Neural cell (in vitro differentiated cells): ENCODE data around the gene WDR1. TPM values are rescaled to one million over a fixed set of nuclear protein-coding genes. Genes with fewer than 3 reads are reported as not detected.

ENCODE experiments used
- H2AFZ ChIP-seq: fragments of 200-600, 300-800 bp; sonication (generic), shearing (Covaris generic); 2 replicates; pipeline ENCODE4 v1.6.0; 2014; ENCODE audit warnings: low read depth, mild to moderate bottlenecking, antibody characterized with exemption, low read length, moderate library complexity
- H3F3A ChIP-seq: fragments of 200-600 bp; shearing (Covaris generic); 2 replicates; pipeline ENCODE4 v1.6.1; 2016; ENCODE audit warnings: mild to moderate bottlenecking, moderate library complexity, mixed read lengths, antibody characterized with exemption, low read length; ENCODE audit not compliant: insufficient read depth, poor library complexity, severe bottlenecking
- H3K27ac ChIP-seq: fragments of 200-600, 300-800 bp; sonication (generic), shearing (Covaris generic); 2 replicates; pipeline ENCODE4 v1.5.1; 2014; ENCODE audit warnings: mild to moderate bottlenecking, low read length, moderate library complexity
- H3K27me3 ChIP-seq: fragments of 300-800, 200-600 bp; sonication (generic), shearing (Covaris generic); 2 replicates; pipeline ENCODE4 v1.6.0; 2014; ENCODE audit warnings: mild to moderate bottlenecking, low read depth, low read length, moderate library complexity; ENCODE audit not compliant: insufficient read depth
- H3K36me3 ChIP-seq: fragments of 300-800, 200-600 bp; sonication (generic), shearing (Covaris generic); 2 replicates; pipeline ENCODE4 v1.5.1; 2014; ENCODE audit warnings: mild to moderate bottlenecking, antibody characterized with exemption, low read length, moderate library complexity; ENCODE audit not compliant: insufficient read depth
- H3K4me2 ChIP-seq: fragments of 300-800, 200-600 bp; sonication (generic), shearing (Covaris generic); 2 replicates; pipeline ENCODE4 v1.6.0; 2014; ENCODE audit warnings: mild to moderate bottlenecking, low read length
- H3K4me3 ChIP-seq: fragments of 300-800, 200-600 bp; sonication (generic), shearing (Covaris generic); 2 replicates; pipeline ENCODE4 v1.5.1; 2014; ENCODE audit warnings: mild to moderate bottlenecking, low read length, moderate library complexity
- H3K79me2 ChIP-seq: fragments of 200-600 bp; shearing (Covaris generic); replicated peaks from 2 replicates; pipeline ENCODE4 v1.6.0; 2014; ENCODE audit warnings: mild to moderate bottlenecking, low read length, moderate library complexity; ENCODE audit not compliant: insufficient read depth
- H3K9ac ChIP-seq: fragments of 300-800, 200-600 bp; sonication (generic), shearing (Covaris generic); 2 replicates; pipeline ENCODE4 v1.6.1; 2016; ENCODE audit warnings: mild to moderate bottlenecking, low read length, mixed read lengths
- H3K9me2 ChIP-seq: fragments of 200-600 bp; shearing (Covaris generic); 2 replicates; pipeline ENCODE4 v1.6.1; 2016; ENCODE audit warnings: mild to moderate bottlenecking, low read length, mixed read lengths; ENCODE audit not compliant: insufficient read depth
- H3K9me3 ChIP-seq: fragments of 200-600, 300-800 bp; sonication (generic), shearing (Covaris generic); 2 replicates; pipeline ENCODE4 v1.6.1; 2016; ENCODE audit warnings: mild to moderate bottlenecking, mixed run types, low read length, moderate library complexity, mixed read lengths
- H4K20me1 ChIP-seq: fragments of 200-600 bp; shearing (Covaris generic); 2 replicates; pipeline ENCODE4 v1.6.1; 2016; ENCODE audit warnings: mild to moderate bottlenecking, mixed run types; ENCODE audit not compliant: insufficient read depth
- EP300 ChIP-seq: fragments of 450-650 bp; conservative IDR thresholded peaks from 2 replicates; pipeline ENCODE4 v1.6.1; 2014; ENCODE audit warnings: antibody characterized with exemption, mild to moderate bottlenecking, moderate library complexity; ENCODE audit not compliant: poor library complexity, severe bottlenecking
- EZH2 ChIP-seq: fragments of 200-600, 300-800 bp; shearing (Covaris generic), sonication (generic); IDR thresholded peaks from 2 replicates; pipeline ENCODE4 v1.6.1; 2014; ENCODE audit warnings: antibody characterized with exemption, low read length, borderline replicate concordance, mild to moderate bottlenecking; ENCODE audit not compliant: insufficient read depth, poor library complexity, severe bottlenecking
- MXI1 ChIP-seq: fragments of 450-650 bp; conservative IDR thresholded peaks from 2 replicates; pipeline ENCODE4 v1.6.1; 2014; ENCODE audit warnings: antibody characterized with exemption, mild to moderate bottlenecking; ENCODE audit not compliant: poor library complexity, severe bottlenecking
- POLR2AphosphoS5 ChIP-seq: IDR thresholded peaks from 2 replicates; pipeline ENCODE4 v1.6.1; 2012
- RAD21 ChIP-seq: fragments of 450-650 bp; conservative IDR thresholded peaks from 2 replicates; pipeline ENCODE4 v1.6.1; 2014; ENCODE audit warnings: antibody characterized with exemption, mild to moderate bottlenecking, moderate library complexity
- REST ChIP-seq: IDR thresholded peaks from 2 replicates; pipeline ENCODE4 v1.6.1; 2012; ENCODE audit warnings: borderline replicate concordance
- SMC3 ChIP-seq: fragments of 450-650 bp; conservative IDR thresholded peaks from 2 replicates; pipeline ENCODE4 v1.6.1; 2014; ENCODE audit warnings: antibody characterized with exemption, mild to moderate bottlenecking, moderate library complexity; ENCODE audit not compliant: poor library complexity
- TAF1 ChIP-seq: IDR thresholded peaks from 2 replicates; pipeline ENCODE4 v1.6.1; 2012; ENCODE audit warnings: low read depth
- polyA plus RNA-seq: library from polyadenylated mRNA; depleted of rRNA; stranded (reverse); fragments of >200 nt; gene quantifications from 2 replicates; pipeline ENCODE4 v1.2.3, GENCODE V29; 2014
- TF ChIP-seq, protein P1 (sequence below): fragments of 450-650 bp; IDR thresholded peaks from 2 replicates; pipeline ENCODE4 v1.5.1; 2014; ENCODE audit warnings: antibody characterized with exemption, mild to moderate bottlenecking, moderate library complexity; ENCODE audit not compliant: poor library complexity, severe bottlenecking

WDR1 gene
- polyA plus RNA-seq, 1 donor from 2014 or later: 106 TPM

GRCh38 chr4:10119773-10120172 is 3.2 kb upstream of the WDR1 start:
- no peak overlapping the region for H3K4me2 ChIP-seq
- H3K79me2 ChIP-seq: peaks cover 11% of the 10 kb centered on the region
- H2AFZ ChIP-seq: no peak overlapping the region
- H3K9ac ChIP-seq: no peak overlapping the region
- H4K20me1 ChIP-seq: no peaks in the 10 kb centered on the region
- no peak for TF ChIP-seq REST
- no peak for TF ChIP-seq EZH2
- no peak for TF ChIP-seq TAF1
- TF ChIP-seq, protein P1, sequence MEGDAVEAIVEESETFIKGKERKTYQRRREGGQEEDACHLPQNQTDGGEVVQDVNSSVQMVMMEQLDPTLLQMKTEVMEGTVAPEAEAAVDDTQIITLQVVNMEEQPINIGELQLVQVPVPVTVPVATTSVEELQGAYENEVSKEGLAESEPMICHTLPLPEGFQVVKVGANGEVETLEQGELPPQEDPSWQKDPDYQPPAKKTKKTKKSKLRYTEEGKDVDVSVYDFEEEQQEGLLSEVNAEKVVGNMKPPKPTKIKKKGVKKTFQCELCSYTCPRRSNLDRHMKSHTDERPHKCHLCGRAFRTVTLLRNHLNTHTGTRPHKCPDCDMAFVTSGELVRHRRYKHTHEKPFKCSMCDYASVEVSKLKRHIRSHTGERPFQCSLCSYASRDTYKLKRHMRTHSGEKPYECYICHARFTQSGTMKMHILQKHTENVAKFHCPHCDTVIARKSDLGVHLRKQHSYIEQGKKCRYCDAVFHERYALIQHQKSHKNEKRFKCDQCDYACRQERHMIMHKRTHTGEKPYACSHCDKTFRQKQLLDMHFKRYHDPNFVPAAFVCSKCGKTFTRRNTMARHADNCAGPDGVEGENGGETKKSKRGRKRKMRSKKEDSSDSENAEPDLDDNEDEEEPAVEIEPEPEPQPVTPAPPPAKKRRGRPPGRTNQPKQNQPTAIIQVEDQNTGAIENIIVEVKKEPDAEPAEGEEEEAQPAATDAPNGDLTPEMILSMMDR: no peak
- TF ChIP-seq RAD21: no peak
- no peak for TF ChIP-seq EP300
- H3K27ac ChIP-seq: no peak overlapping the region
- H3K4me3 ChIP-seq: no peak overlapping the region
- no peaks in the 10 kb centered on the region for H3K27me3 ChIP-seq
- H3K9me2 ChIP-seq: no peaks in the 10 kb centered on the region
- no peaks in the 10 kb centered on the region for H3K36me3 ChIP-seq
- no peaks in the 10 kb centered on the region for H3K9me3 ChIP-seq
- H3F3A ChIP-seq: no peaks in the 10 kb centered on the region

DNA sequence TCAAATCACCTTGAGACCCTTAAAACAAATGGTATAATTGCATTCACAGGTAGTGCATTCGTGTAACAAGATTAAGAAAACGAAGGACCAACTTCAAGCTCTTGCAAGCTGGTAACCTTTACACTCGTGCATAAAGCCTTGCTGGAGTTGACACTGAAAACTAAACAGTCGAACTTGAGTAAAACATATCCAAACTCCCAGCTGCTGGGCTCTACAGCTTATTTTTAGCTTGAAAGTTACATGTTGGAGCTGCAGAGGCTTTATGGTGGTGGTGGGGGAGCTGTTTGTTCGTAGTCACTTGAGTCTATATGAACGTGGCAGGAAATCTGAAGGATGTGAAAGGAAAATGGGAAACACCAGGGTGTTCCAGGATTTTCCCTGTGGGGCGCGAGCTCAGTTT is 2.7 kb upstream of the WDR1 start:
- H3K79me2 ChIP-seq: peaks cover 13% of the 10 kb centered on the region
- no peak overlapping the region for H2AFZ ChIP-seq
- H3K36me3 ChIP-seq: no peaks in the 10 kb centered on the region
- H3K9ac ChIP-seq: no peak overlapping the region
- no peaks in the 10 kb centered on the region for H3K9me2 ChIP-seq
- no peaks in the 10 kb centered on the region for H3K9me3 ChIP-seq
- no peaks in the 10 kb centered on the region for H4K20me1 ChIP-seq
- no peaks in the 10 kb centered on the region for H3F3A ChIP-seq
- H3K4me2 ChIP-seq: no peak overlapping the region
- no peak overlapping the region for H3K4me3 ChIP-seq
- no peak overlapping the region for H3K27ac ChIP-seq
- no peaks in the 10 kb centered on the region for H3K27me3 ChIP-seq
- TF ChIP-seq REST (no peak), EP300 (no peak), SMC3 (no peak), POLR2AphosphoS5 (no peak), TAF1 (no peak), RAD21 (no peak), EZH2 (no peak), MXI1 (no peak)
- TF ChIP-seq, protein P1: no peak
